ENCODE data around the gene DIP2A. TPM values are rescaled to one million over a fixed set of nuclear protein-coding genes. Genes with fewer than 3 reads are reported as not detected.

Gene DIP2A
- total and polyA plus RNA-seq, 2 of the 13 experiments (the other 11 are each of a cell fraction or from before 2014, with no cell fraction given) = 18.5 to 37.6 TPM

DNA sequence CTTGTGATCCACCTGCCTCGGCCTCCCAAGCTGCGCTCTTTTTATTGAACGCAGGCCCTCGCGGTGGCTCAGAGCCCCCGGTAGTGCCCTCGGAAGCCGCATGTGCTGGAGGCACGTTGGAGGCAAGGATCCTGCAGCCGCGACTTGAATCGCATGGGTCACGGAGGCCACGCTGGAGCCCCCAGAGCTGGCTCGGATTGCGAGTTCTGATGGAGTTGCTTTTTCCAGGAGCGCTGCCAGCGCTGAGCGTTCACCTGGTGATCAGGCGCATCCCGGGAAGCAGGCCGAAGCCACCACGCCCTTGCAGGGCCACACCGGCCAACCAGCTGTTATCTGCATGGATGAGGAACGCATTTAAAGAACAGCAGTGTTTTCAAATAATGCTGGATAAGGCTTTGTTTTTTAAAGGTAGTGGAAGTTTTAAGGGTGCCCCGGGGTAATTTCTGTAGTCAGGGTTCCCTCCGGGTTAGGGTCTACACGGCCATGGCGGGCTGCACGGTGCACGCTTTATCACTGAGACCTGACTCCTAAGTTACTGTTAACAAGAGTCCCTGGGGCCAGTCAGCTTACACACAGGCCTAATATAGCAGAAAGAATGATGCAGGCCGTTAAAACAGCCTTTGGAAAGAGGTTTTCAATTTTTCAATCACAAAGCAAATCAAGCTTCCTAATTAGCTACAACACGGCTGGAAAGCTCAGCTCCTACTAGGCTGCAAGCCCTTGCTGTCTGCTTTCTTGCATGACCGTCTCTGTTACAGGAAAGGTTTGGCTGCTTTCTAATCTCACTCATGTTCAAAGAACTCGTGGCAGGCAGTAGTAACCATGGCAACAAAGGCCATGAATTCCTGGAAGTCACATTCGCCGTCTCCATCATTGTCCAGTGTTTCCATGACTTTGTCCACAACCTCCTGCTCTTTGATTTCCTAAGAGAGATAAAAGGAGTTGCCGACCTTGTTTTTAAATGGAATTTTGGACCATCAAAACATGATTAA is 140.2 kb downstream of the DIP2A start (continued):
- TF ChIP-seq, protein P1, sequence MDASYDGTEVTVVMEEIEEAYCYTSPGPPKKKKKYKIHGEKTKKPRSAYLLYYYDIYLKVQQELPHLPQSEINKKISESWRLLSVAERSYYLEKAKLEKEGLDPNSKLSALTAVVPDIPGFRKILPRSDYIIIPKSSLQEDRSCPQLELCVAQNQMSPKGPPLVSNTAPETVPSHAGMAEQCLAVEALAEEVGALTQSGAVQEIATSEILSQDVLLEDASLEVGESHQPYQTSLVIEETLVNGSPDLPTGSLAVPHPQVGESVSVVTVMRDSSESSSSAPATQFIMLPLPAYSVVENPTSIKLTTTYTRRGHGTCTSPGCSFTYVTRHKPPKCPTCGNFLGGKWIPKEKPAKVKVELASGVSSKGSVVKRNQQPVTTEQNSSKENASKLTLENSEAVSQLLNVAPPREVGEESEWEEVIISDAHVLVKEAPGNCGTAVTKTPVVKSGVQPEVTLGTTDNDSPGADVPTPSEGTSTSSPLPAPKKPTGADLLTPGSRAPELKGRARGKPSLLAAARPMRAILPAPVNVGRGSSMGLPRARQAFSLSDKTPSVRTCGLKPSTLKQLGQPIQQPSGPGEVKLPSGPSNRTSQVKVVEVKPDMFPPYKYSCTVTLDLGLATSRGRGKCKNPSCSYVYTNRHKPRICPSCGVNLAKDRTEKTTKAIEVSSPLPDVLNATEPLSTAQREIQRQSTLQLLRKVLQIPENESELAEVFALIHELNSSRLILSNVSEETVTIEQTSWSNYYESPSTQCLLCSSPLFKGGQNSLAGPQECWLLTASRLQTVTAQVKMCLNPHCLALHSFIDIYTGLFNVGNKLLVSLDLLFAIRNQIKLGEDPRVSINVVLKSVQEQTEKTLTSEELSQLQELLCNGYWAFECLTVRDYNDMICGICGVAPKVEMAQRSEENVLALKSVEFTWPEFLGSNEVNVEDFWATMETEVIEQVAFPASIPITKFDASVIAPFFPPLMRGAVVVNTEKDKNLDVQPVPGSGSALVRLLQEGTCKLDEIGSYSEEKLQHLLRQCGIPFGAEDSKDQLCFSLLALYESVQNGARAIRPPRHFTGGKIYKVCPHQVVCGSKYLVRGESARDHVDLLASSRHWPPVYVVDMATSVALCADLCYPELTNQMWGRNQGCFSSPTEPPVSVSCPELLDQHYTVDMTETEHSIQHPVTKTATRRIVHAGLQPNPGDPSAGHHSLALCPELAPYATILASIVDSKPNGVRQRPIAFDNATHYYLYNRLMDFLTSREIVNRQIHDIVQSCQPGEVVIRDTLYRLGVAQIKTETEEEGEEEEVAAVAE (CRISPR knock-in tag; IDR thresholded peaks at IDR 0.05; ENCODE audit: borderline replicate concordance) = no peak
- TF ChIP-seq ELF3 (CRISPR knock-in tag; IDR thresholded peaks at IDR 0.05) = peak; percentile 70; the same call in 1 of the 2 replicates
- TF ChIP-seq SALL1 (CRISPR knock-in tag; IDR thresholded peaks at IDR 0.05) = no peak
- TF ChIP-seq MYC (CRISPR knock-in tag; IDR thresholded peaks at IDR 0.05; ENCODE audit: borderline replicate concordance) = no peak
- peak; percentile 82 for TF ChIP-seq NCOR1 (IDR thresholded peaks at IDR 0.05; ENCODE audit: borderline replicate concordance, low read length)
- TF ChIP-seq NFE2L2 (IDR thresholded peaks at IDR 0.05; ENCODE audit: low read length) = no peak
- no peak for TF ChIP-seq SETDB1 (CRISPR knock-in tag; IDR thresholded peaks at IDR 0.05; ENCODE audit: borderline replicate concordance)
- TF ChIP-seq MEIS1 (CRISPR knock-in tag; IDR thresholded peaks at IDR 0.05; ENCODE audit: borderline replicate concordance) = no peak
- TF ChIP-seq CHD2 (IDR thresholded peaks at IDR 0.05; ENCODE audit: low read depth, low read length) = no peak
- TF ChIP-seq STAG1 (CRISPR knock-in tag; IDR thresholded peaks at IDR 0.05) = no peak
- TF ChIP-seq, protein P2, sequence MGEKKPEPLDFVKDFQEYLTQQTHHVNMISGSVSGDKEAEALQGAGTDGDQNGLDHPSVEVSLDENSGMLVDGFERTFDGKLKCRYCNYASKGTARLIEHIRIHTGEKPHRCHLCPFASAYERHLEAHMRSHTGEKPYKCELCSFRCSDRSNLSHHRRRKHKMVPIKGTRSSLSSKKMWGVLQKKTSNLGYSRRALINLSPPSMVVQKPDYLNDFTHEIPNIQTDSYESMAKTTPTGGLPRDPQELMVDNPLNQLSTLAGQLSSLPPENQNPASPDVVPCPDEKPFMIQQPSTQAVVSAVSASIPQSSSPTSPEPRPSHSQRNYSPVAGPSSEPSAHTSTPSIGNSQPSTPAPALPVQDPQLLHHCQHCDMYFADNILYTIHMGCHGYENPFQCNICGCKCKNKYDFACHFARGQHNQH (CRISPR knock-in tag; IDR thresholded peaks at IDR 0.05) = peak; percentile 40; the same call in 1 of the 2 replicates
- TF ChIP-seq NR2F6 (IDR thresholded peaks at IDR 0.05) = no peak
- TF ChIP-seq NR2F6 (CRISPR knock-in tag; IDR thresholded peaks at IDR 0.05) = peak; percentile 42; the same call in 1 of the 2 replicates
- TF ChIP-seq MTA1 (CRISPR knock-in tag; IDR thresholded peaks at IDR 0.05; ENCODE audit: borderline replicate concordance) = no peak
- peak; percentile 63; the same call in 1 of the 2 replicates for TF ChIP-seq FOXK1 (CRISPR knock-in tag; IDR thresholded peaks at IDR 0.05; ENCODE audit: borderline replicate concordance, low read depth)
- TF ChIP-seq ZFAT (CRISPR knock-in tag; conservative IDR thresholded peaks at IDR 0.05) = no peak
- no peak for TF ChIP-seq HDAC1 (CRISPR knock-in tag; IDR thresholded peaks at IDR 0.05)
- no peak for TF ChIP-seq SOX13 (IDR thresholded peaks at IDR 0.05)
- peak in 1 of 2 experiments; percentile 75; a peak in 2 of 4 replicates for TF ChIP-seq SOX13 (CRISPR knock-in tag; conservative IDR thresholded peaks at IDR 0.05 in 1 of 2, IDR thresholded peaks at IDR 0.05 in 1 of 2)
- TF ChIP-seq, protein P3, sequence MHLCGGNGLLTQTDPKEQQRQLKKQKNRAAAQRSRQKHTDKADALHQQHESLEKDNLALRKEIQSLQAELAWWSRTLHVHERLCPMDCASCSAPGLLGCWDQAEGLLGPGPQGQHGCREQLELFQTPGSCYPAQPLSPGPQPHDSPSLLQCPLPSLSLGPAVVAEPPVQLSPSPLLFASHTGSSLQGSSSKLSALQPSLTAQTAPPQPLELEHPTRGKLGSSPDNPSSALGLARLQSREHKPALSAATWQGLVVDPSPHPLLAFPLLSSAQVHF (CRISPR knock-in tag; IDR thresholded peaks at IDR 0.05) = no peak
- no peak for TF ChIP-seq SRSF9 (IDR thresholded peaks at IDR 0.05; ENCODE audit: borderline replicate concordance, insufficient read depth, low read depth, low read length, poor library complexity, severe bottlenecking)
- no peak for TF ChIP-seq ZNF513 (CRISPR knock-in tag; conservative IDR thresholded peaks at IDR 0.05)

Data from HepG2 (cell line).